ENCODE results near the gene NAGPA.

Gene NAGPA

GRCh38 chr16:5035909-5036227 lies 2.1 kb upstream of the NAGPA start:
- DNase-seq (ENCODE audit: low read depth): no peak
- no peak for TF ChIP-seq CTCF (conservative IDR thresholded peaks at IDR 0.05; ENCODE audit: low read depth, low read length)
- no peak overlapping the region for H3K4me3 ChIP-seq (ENCODE audit: low read length)

GRCh38 chr16:5034167-5034523 lies 410 bp upstream of the NAGPA start:
- H3K4me3 ChIP-seq (ENCODE audit: low read length): peak overlapping the region; percentile 76

DNA sequence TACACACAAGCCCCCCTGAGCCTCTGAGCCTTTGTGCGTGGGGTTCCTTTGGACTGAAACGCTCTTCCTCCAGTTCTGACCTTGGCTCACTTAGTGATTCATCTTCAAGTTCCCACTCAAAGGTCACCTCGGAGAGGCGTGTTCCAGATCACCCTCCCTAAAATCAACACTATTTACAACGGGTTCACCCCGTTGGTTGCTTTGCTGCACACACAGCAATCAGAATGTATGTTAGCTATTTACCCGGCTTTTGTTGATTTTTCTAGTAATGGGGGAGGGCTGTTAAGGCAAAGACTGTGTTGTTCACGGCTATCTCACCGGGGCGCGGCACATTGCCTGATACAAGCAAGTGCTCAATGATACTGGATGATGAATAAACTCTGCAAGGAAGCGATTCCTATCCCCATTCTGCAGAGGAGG lies 977 bp downstream of the NAGPA start:
- peak overlapping the region; percentile 76 for H3K4me3 ChIP-seq (ENCODE audit: low read length)
- TF ChIP-seq CTCF (conservative IDR thresholded peaks at IDR 0.05; ENCODE audit: low read depth, low read length): no peak
- no peak for DNase-seq (ENCODE audit: low read depth)

More at GRCh38 chr16:5034167-5034523, 410 bp upstream of the NAGPA start:
- TF ChIP-seq CTCF (conservative IDR thresholded peaks at IDR 0.05; ENCODE audit: low read depth, low read length): no peak
- no peak for DNase-seq (ENCODE audit: low read depth)

DNA sequence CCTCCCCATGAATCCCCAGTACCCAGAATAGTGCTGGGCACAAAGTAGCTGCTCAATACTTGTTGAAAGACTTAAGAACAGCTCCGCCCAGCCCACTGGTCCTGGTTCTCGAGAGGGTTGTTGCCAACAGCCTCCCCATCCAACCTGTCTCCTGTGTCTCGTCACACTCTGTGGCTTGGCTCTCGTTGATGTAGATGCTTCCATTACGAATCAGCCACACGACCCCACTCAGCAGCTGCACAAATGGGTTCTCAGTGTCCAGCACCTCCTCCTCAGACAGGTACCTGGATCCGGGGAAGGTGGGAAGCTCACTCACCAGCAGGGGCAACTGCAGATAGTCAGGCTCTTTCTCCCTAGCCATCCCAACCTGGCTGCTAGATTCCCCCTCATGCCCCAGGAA lies 2.1 kb downstream of the NAGPA start:
- no peak overlapping the region for H3K4me3 ChIP-seq (ENCODE audit: low read length)
- DNase-seq (ENCODE audit: low read depth): no peak
- TF ChIP-seq CTCF (conservative IDR thresholded peaks at IDR 0.05; ENCODE audit: low read depth, low read length): no peak

DNA sequence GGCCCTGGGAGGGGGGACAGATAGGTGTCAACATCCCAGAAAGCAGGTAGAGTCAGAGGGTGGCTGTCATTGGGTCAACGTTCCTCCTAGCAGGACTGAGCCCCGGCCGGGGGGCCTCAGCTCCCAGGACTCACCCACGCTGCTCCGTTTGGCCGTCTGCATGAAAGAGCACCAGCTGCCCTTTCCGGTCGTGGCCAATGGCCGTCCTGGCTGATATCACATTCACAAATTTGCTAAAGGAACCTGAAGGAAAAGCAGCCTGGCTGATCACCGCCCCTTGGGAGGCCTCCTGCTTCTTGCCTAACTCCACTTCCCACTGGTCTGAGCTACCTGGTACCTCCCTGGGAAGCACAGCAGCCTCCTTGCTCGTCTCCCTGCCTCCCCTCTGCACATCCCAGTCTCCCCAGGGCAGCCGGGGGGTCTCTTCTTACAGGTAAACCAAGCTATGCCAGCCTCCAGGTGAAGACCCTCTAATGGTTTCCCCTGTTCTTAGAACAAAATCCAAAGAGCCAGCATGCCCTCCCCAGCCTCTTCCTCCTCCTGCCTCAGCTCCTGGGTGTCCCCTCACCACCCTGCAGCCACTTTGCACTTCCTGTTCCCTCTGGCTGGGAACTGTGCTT lies 3.4 kb downstream of the NAGPA start:
- no peak for TF ChIP-seq CTCF (conservative IDR thresholded peaks at IDR 0.05; ENCODE audit: low read depth, low read length)
- no peak overlapping the region for H3K4me3 ChIP-seq (ENCODE audit: low read length)

GRCh38 chr16:5028950-5029475 lies 4.7 kb downstream of the NAGPA start:
- no peak for DNase-seq (ENCODE audit: low read depth)
- TF ChIP-seq CTCF (conservative IDR thresholded peaks at IDR 0.05; ENCODE audit: low read depth, low read length): no peak
- no peak overlapping the region for H3K4me3 ChIP-seq (ENCODE audit: low read length)

More for the DNA sequence above, 3.4 kb downstream of the NAGPA start:
- DNase-seq (ENCODE audit: low read depth): no peak

- H3K4me3 ChIP-seq (ENCODE audit: low read length): no peak overlapping the region
- no peak for DNase-seq (ENCODE audit: low read depth)
- no peak for TF ChIP-seq CTCF (conservative IDR thresholded peaks at IDR 0.05; ENCODE audit: low read depth, low read length)
Measured at GRCh38 chr16:5027575-5028235, 6.0 kb downstream of the NAGPA start.
